Hepatic stellate cell (primary cell): ENCODE data around the gene CBLN2.

Experiments used
- DNase-seq: peaks from one replicate; pipeline ENCODE4 v3.0.0; 2011; ENCODE audit warnings: low spot score

Gene CBLN2

DNA sequence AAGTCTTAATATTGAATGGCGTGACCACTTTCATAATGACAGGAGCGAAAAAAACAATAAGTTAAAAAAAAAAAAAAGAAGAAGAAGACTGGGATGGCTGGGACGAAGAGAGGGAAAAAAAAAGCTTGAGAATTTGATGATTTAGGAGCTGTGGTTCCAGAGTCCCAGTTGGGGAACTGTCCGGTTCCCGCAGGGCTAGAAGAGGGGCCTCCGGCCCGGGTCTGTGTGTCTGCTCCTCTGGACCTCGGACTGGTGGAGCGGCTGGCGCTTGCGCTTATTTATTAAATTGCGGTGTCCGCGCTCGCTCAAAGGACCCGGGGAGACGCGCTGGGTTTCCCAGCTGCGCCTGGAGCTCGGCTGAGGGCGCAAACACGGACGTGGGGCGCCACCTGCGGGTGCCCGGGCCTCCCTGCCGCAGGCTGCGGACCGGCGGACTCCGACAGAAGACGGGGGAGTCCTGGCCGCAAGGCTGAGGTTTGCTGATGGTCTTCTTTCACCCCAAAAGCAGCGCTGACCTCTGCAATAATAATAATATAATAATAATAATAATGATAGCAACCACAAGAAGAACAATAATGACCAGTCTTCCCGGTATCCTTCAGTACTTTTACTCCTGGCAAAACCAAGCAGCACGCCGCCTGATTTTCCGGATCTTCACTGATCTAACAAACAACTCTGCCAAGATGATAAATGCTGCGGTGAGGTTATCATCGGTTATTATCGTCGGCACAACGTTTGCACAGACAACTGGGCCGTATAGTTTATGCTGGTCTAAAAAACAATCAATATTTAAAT lies at the start of gene CBLN2:
TSS of gene CBLN2 (minus strand) at position 251 of the 795 bp plus-strand sequence. CDS start 2,182 bp downstream, outside the sequence.
- DNase-seq = peak; percentile 43

- DNase-seq = no peak
These were observed 44.2 kb upstream of the CBLN2 start for GRCh38 chr18:72588360-72588759.

GRCh38 chr18:72584787-72585186 lies 40.6 kb upstream of the CBLN2 start:
- no peak for DNase-seq

DNA sequence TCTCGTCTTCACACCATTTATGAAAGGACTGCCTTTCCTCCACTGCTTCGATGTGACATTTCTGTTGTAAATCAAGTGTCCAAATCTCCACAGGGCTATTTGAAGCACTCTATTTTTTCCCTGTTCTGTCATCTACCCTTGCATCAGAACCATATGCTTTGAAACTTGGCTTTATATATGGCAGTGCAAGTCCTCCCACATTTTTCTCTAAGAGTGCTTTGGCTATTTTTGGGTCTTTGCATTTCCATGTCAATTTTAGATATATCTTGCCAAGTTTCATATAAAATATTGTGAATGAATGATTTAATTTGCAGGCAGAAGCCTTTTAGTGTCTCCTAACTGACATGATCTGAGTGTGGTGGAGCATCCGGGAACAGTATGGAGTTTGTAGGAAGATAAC lies 37.8 kb upstream of the CBLN2 start:
- DNase-seq = no peak

- DNase-seq = no peak
These were observed 28.8 kb upstream of the CBLN2 start for GRCh38 chr18:72572896-72573295.

DNA sequence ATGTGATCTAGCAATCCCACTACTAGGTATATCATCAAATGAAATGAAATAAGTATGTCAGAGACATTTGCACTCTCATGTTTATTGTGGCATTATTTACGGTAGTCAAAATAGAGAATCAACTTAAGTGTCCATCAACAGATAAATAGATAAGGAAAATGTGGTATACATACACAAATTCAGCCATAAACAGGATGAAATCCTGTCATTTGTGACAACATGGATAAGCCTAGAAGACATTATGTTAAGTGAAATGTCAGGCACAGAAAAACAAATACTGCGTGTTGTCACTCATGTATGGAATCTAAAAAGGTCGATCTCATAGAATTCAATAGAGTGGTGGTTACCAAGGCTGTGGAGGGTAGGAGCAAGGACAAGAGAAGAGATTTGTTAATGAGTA lies 22.1 kb upstream of the CBLN2 start:
- no peak for DNase-seq

DNA sequence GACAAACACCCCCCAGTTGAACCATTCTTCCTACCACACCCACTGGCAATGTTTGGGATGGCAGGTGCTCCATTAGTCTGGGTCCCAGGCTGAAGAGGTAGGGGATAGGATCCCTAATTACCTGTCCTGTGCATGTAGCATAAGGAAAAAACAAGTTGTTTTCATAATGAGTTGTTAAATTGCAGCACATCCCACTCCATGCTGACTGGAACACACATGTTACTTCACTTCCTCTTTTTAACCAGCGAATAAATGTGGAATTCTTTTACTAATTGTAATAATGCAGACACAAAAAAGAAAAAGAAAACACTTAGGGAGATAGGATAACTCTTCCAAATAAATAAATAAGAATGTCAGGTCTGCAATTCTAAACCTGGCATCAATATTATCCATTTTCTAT lies 11.8 kb upstream of the CBLN2 start:
- DNase-seq = no peak

DNA sequence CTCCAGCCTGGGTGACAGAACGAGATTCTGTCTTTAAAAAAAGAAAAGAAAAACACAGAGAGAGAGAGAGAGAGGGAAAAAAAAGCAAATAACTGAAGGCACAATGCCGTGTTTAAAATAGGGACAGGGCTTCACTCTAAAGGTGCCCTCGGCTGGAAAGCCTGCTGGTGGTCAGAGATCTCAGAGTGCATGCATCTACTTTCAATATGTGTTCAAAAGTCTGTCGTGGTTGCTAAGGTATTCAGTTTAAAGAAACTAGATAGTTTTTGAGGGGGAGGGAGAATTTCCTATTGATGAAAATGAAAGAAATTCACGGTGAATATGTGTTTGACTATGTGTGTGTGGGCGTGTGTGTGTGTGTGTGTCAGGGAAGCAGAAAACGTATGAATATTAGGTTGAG lies 11.0 kb upstream of the CBLN2 start:
- no peak for DNase-seq

- DNase-seq = no peak
These were observed 636 bp downstream of the CBLN2 start for GRCh38 chr18:72543357-72544055.

GRCh38 chr18:72542984-72543356 lies 1.2 kb downstream of the CBLN2 start:
- DNase-seq = no peak

GRCh38 chr18:72542342-72542741 lies 1.8 kb downstream of the CBLN2 start:
- no peak for DNase-seq

- DNase-seq = no peak
These were observed 2.2 kb downstream of the CBLN2 start for GRCh38 chr18:72541871-72542332.

DNA sequence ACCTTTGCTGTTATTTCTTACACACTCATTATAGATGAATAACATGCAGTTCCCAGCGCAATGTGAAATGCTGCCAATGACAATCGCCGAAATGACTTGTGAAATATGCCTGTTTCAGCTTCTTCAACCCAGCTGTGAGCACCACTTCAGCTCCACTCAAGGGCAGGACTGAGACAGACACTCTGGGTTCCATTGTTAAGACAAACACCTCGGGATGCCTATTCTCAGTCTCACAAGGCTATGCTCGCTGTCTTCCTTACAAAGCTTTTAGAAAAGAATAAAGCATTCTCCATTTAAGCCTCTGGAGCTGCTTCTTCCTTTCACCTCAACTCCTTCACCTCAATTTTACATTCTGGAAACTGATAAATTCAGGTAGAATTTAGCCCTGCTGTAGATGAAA lies 4.2 kb downstream of the CBLN2 start:
- DNase-seq = no peak

DNA sequence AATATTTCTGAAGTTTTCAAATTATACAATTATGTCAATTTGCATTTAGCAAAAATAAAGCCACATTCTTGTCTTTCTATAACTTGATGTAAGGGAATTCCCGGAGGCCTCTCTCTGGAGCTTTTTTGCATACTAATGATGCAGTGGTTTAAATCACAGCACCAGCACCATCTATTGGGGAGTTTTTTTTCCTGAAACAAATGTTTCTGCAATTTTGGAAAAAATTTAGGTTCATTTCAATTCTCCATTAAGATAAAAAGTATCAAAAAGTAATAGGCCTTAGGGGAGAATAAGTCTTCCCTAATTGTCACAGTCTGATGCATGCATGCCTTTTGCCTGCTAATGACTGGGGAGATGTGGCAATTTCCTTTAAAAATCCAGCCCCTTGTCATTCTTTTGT lies 13.5 kb downstream of the CBLN2 start:
- no peak for DNase-seq

DNA sequence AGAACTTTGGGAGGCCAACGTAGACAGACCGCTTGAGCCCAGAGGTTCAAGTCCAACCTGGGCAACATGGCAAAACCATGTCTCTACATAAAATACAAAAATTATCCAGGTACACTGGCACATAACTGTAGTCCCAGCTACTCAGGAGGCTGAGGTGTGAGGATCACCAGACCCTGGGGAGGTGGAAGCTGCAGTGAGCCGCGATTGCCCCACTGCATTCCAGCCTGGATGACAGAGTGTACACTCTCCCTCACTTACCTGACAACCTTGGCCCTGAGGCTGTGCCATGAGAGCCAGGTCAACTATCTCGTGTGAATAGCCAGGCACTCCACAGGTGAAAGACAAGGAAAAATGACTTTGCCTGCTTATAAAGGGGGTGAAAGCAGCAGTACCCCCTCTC lies 39.3 kb downstream of the CBLN2 start:
- DNase-seq = no peak

DNA sequence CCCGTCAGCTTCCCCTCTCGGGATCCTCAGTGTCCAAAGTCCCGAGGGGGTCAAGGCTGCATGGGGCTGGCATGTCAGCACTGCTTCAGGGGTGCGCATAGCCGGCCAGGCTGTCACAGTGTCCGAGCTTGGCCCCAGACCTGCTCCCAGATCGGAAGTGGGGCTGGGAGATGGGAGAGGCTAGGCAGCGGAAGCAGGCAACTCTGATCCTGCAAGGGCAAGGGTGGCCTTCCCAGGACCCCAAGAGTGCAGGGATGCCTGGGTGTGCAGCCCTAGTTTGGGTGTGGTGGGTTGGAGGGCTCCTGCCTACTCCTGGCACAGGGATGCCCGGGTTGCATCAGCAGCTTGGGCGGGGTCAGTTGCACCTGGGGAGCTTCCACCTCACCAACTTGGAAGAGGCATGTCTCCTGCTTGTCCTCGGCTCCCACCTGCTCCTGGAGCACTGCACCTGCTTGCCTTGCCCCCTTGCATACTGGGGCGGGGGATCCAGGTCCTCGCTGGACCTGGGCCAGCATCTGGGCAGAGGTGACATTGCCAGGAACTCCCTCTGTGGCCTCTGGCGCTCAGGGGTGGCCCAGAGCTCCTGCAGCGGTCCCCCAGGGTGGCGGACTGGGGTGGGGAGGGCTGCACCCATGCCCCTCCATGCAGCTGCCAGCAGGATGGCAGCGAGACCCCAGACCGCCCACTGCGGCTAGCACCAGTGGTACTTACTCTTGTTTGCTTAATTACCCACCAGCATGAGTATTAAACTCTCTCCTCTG lies 41.3 kb downstream of the CBLN2 start:
- no peak for DNase-seq

DNA sequence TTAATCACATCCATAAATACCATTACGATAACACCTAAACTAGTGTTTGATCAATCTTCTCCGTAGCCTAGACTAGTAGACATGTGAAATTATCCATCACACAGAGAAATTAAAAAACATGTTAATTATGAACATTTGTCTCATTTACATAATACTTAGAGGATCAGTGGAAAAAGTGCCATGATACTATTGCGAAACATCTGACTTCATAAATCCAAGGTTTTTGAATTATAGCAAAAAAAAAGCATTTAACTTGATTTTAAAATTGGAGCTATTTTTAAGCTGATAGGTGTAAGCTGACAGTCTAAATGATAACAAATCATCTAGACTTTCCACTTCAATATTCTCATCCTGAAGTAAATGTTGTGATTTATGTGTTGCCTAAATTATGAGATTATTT lies 51.6 kb downstream of the CBLN2 start:
- no peak for DNase-seq
